ENCODE results near the gene TBC1D25. TPM values are rescaled to one million over a fixed set of nuclear protein-coding genes. Genes with fewer than 3 reads are reported as not detected.
A peak's percentile ranks its signal among the peaks of the same experiment; 100 is the strongest.

TBC1D25 gene
- total and polyA plus RNA-seq, 2 experiments from 2014 or later = 1.9 to 4.5 TPM

GRCh38 chrX:48509245-48509590, 30.3 kb upstream of the TBC1D25 start:
- no peaks in the 10 kb centered on the region for H3F3A ChIP-seq (replicated peaks; ENCODE audit: low read depth)
- Mint-ChIP-seq H3K27me3 (ENCODE audit: insufficient read depth, low read depth, poor library complexity) (peaks cover 11% of the 10 kb centered on the region), H3K36me3 (ENCODE audit: low read depth) (no peaks in the 10 kb centered on the region; the same call in 2 of the 3 replicates), H3K9me3 (no peaks in the 10 kb centered on the region), H3K27ac (no peak overlapping the region), H3K4me3 (peak overlapping the region; percentile 87), H3K4me1 (peaks cover 3% of the 10 kb centered on the region; the same call in 1 of the 3 replicates)
- H3K4me2 ChIP-seq = peak overlapping the region; percentile 79
- no peaks in the 10 kb centered on the region for H3K79me2 ChIP-seq (replicated peaks; ENCODE audit: insufficient read depth)
- peak overlapping the region; percentile 75 for H3K4me3 ChIP-seq
- no peaks in the 10 kb centered on the region for H4K20me1 ChIP-seq (replicated peaks; ENCODE audit: insufficient read depth)
- no peaks in the 10 kb centered on the region for H3K4me1 ChIP-seq (ENCODE audit: insufficient read depth)
- H3K9me2 ChIP-seq (ENCODE audit: insufficient read depth) = no peaks in the 10 kb centered on the region
- peak; percentile 1 for DNase-seq (ENCODE audit: low spot score)
- H2AFZ ChIP-seq = 0 out of 2 replicates have a peak overlapping the region, but pooled peaks have one; percentile 47
- no peak for TF ChIP-seq EZH2phosphoT487 (IDR thresholded peaks at IDR 0.05; ENCODE audit: unreplicated experiment)
- no peak for TF ChIP-seq NANOG (IDR thresholded peaks at IDR 0.05; ENCODE audit: borderline replicate concordance)
- TF ChIP-seq CREB1 (CRISPR knock-in tag; IDR thresholded peaks at IDR 0.05; ENCODE audit: low read depth) = no peak
- no peak for TF ChIP-seq POLR2AphosphoS5 (IDR thresholded peaks at IDR 0.05; ENCODE audit: low read depth)
- TF ChIP-seq EZH2 (IDR thresholded peaks at IDR 0.05; ENCODE audit: low read depth, unreplicated experiment) = no peak
- H3K36me3 ChIP-seq (ENCODE audit: insufficient read depth) = no peaks in the 10 kb centered on the region
- peak; percentile 24 for ATAC-seq
- H3K27me3 ChIP-seq (ENCODE audit: insufficient read depth) = no peaks in the 10 kb centered on the region
- H3K27ac ChIP-seq (ENCODE audit: low read depth) = no peak overlapping the region

GRCh38 chrX:48509619-48510018, 29.9 kb upstream of the TBC1D25 start:
- Histone ChIP-seq H3K79me2 (replicated peaks; ENCODE audit: insufficient read depth) (no peaks in the 10 kb centered on the region), H3K27me3 (ENCODE audit: insufficient read depth) (no peaks in the 10 kb centered on the region), H3F3A (replicated peaks; ENCODE audit: low read depth) (no peaks in the 10 kb centered on the region), H2AFZ (no peak overlapping the region), H3K36me3 (ENCODE audit: insufficient read depth) (no peaks in the 10 kb centered on the region), H3K9me2 (ENCODE audit: insufficient read depth) (no peaks in the 10 kb centered on the region), H3K4me3 (peak overlapping the region; percentile 75), H3K27ac (ENCODE audit: low read depth) (no peak overlapping the region), H4K20me1 (replicated peaks; ENCODE audit: insufficient read depth) (no peaks in the 10 kb centered on the region), H3K4me2 (peak overlapping the region; percentile 79), H3K4me1 (ENCODE audit: insufficient read depth) (no peaks in the 10 kb centered on the region)
- no peak overlapping the region for H3K27ac Mint-ChIP-seq
- DNase-seq (ENCODE audit: low spot score) (peak; percentile 7), ATAC-seq (no peak)
- peaks cover 3% of the 10 kb centered on the region; the same call in 1 of the 3 replicates for H3K4me1 Mint-ChIP-seq
- H3K27me3 Mint-ChIP-seq (ENCODE audit: insufficient read depth, low read depth, poor library complexity) = peaks cover 11% of the 10 kb centered on the region
- H3K36me3 Mint-ChIP-seq (ENCODE audit: low read depth) = peaks cover 2% of the 10 kb centered on the region; the same call in 2 of the 3 replicates
- H3K9me3 Mint-ChIP-seq = no peaks in the 10 kb centered on the region
- peak overlapping the region; percentile 87 for H3K4me3 Mint-ChIP-seq
- TF ChIP-seq EZH2phosphoT487 (IDR thresholded peaks at IDR 0.05; ENCODE audit: unreplicated experiment) (no peak), STAT1 (IDR thresholded peaks at IDR 0.05; ENCODE audit: unreplicated experiment) (no peak), REST (IDR thresholded peaks at IDR 0.05; ENCODE audit: unreplicated experiment) (no peak), NANOG (IDR thresholded peaks at IDR 0.05; ENCODE audit: borderline replicate concordance) (no peak)

Data from GM23338 (cell line).